Measurements from ENCODE around the gene HIPK1.

DNA sequence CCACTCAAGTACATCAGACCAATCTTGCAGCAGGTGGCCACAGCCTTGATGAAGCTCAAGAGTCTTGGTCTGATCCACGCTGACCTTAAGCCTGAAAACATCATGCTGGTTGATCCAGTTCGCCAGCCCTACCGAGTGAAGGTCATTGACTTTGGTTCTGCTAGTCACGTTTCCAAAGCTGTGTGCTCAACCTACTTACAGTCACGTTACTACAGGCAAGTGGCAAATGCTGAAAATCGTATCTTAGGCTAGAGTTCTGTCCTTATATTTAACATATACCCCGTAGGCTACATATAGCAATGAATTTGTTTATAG lies 12.1 kb downstream of the HIPK1 start:
- no peak for TF ChIP-seq POLR2A (IDR thresholded peaks at IDR 0.05)
- TF ChIP-seq, protein P1, sequence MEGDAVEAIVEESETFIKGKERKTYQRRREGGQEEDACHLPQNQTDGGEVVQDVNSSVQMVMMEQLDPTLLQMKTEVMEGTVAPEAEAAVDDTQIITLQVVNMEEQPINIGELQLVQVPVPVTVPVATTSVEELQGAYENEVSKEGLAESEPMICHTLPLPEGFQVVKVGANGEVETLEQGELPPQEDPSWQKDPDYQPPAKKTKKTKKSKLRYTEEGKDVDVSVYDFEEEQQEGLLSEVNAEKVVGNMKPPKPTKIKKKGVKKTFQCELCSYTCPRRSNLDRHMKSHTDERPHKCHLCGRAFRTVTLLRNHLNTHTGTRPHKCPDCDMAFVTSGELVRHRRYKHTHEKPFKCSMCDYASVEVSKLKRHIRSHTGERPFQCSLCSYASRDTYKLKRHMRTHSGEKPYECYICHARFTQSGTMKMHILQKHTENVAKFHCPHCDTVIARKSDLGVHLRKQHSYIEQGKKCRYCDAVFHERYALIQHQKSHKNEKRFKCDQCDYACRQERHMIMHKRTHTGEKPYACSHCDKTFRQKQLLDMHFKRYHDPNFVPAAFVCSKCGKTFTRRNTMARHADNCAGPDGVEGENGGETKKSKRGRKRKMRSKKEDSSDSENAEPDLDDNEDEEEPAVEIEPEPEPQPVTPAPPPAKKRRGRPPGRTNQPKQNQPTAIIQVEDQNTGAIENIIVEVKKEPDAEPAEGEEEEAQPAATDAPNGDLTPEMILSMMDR (IDR thresholded peaks at IDR 0.05), result no peak
